A673 (cell line): ENCODE measurements around the gene DMAC2L. TPM values are rescaled to one million over a fixed set of nuclear protein-coding genes. Genes with fewer than 3 reads are reported as not detected.

Experiments
- BruUV-seq: library from RNA; stranded (reverse); fragments of 400-500 nt; replicated peaks from 2 replicates; lab custom pipeline; 2021; lab: Mats Ljungman, UMichigan
- CTCF ChIA-PET: fragments of 300-600 bp; sonication (Branson Sonifier 250); formaldehyde crosslinking; loops from one replicate; lab custom pipeline; 2022; ENCODE audit warnings: antibody characterized with exemption; lab: Charles Lee
- POLR2A ChIA-PET: fragments of 300-600 bp; sonication (Branson Sonifier 250); formaldehyde crosslinking; loops from one replicate; lab custom pipeline; 2022; ENCODE audit warnings: antibody characterized with exemption; ENCODE audit not compliant: low non-redundant PET; lab: Charles Lee
- DNase-seq: peaks from one replicate; pipeline ENCODE4 v3.0.0-alpha.2; 2015; ENCODE audit warnings: low spot score
- H3K27ac ChIP-seq: fragments of 200-600 bp; sonication (generic); 2 replicates; pipeline ENCODE4 v1.5.1; 2016; ENCODE audit warnings: mixed run types, low read depth, mild to moderate bottlenecking, mixed read lengths, antibody characterized with exemption, low read length; ENCODE audit not compliant: poor library complexity, severe bottlenecking
- H3K27me3 ChIP-seq: fragments of 200-600 bp; sonication (generic); replicated peaks from 2 replicates; pipeline ENCODE4 v1.6.1; 2017; ENCODE audit warnings: mixed run types, low read depth, mild to moderate bottlenecking, mixed read lengths, antibody characterized with exemption, low read length; ENCODE audit not compliant: insufficient read depth, poor library complexity
- H3K36me3 ChIP-seq: fragments of 200-600 bp; sonication (generic); 2 replicates; pipeline ENCODE4 v1.6.1; 2016; ENCODE audit warnings: mixed run types, mild to moderate bottlenecking, mixed read lengths, antibody characterized with exemption, low read length; ENCODE audit not compliant: insufficient read depth, poor library complexity, severe bottlenecking
- H3K4me1 ChIP-seq: fragments of 200-600 bp; sonication (generic); 2 replicates; pipeline ENCODE4 v1.6.1; 2017; ENCODE audit warnings: mixed run types, mild to moderate bottlenecking, mixed read lengths, antibody characterized with exemption, low read length; ENCODE audit not compliant: insufficient read depth, poor library complexity, severe bottlenecking
- H3K4me3 ChIP-seq: fragments of 200-600 bp; sonication (generic); 2 replicates; pipeline ENCODE4 v1.5.1; 2016; ENCODE audit warnings: low read depth, mixed run types, mild to moderate bottlenecking, mixed read lengths, low read length; ENCODE audit not compliant: poor library complexity, severe bottlenecking
- H3K9me3 ChIP-seq: fragments of 200-600 bp; sonication (generic); 2 replicates; pipeline ENCODE4 v1.6.1; 2016; ENCODE audit warnings: mixed run types, low read depth, mild to moderate bottlenecking, mixed read lengths, antibody characterized with exemption, low read length; ENCODE audit not compliant: poor library complexity, severe bottlenecking
- CTCF ChIP-seq: fragments of 300-800, 200-600 bp; sonication (generic); conservative IDR thresholded peaks from 2 replicates; pipeline ENCODE4 v1.5.1; 2017; ENCODE audit warnings: low read depth, mild to moderate bottlenecking, antibody characterized with exemption, low read length, moderate library complexity, mixed read lengths
- EZH2 ChIP-seq: fragments of 200-600 bp; sonication (generic); IDR thresholded peaks from 2 replicates; pipeline ENCODE4 v1.6.1; 2017; ENCODE audit warnings: borderline replicate concordance, low read depth, mild to moderate bottlenecking, mixed read lengths, antibody characterized with exemption, low read length; ENCODE audit not compliant: poor library complexity, severe bottlenecking
- intact Hi-C: fragments of 100-400 bp; cut with micrococcal nuclease; formaldehyde crosslinking; loops from one replicate; pipeline ENCODE4 v1.10.0; 2022; ENCODE audit not compliant: unreplicated experiment
- total RNA-seq: library from RNA; stranded (reverse); gene quantifications from 2 replicates; pipeline ENCODE4 v1.2.3, GENCODE V29; 2021

Gene DMAC2L
- total RNA-seq, 1 experiment from 2014 or later = 18.4 TPM

GRCh38 chr14:50335989-50336824 is 24.1 kb downstream of the DMAC2L start:
- H3K4me1 ChIP-seq = peaks cover 17% of the 10 kb centered on the region
- POLR2A ChIA-PET = interaction anchor here (0.6 kb wide), 1 partner anchor 17 kb away, joined by 3 read pairs; no protein-coding TSS in a partner anchor
- H3K9me3 ChIP-seq = no peaks in the 10 kb centered on the region
- BruUV-seq = no TSS peak
- TF ChIP-seq CTCF (no peak), EZH2 (no peak)
- H3K4me3 ChIP-seq = no peak overlapping the region
- peak overlapping the region; percentile 54 for H3K27ac ChIP-seq
- H3K36me3 ChIP-seq = no peaks in the 10 kb centered on the region
- no peak for DNase-seq
- intact Hi-C loops = no loop called here
- CTCF ChIA-PET = no interaction called here
- no peaks in the 10 kb centered on the region for H3K27me3 ChIP-seq

DNA sequence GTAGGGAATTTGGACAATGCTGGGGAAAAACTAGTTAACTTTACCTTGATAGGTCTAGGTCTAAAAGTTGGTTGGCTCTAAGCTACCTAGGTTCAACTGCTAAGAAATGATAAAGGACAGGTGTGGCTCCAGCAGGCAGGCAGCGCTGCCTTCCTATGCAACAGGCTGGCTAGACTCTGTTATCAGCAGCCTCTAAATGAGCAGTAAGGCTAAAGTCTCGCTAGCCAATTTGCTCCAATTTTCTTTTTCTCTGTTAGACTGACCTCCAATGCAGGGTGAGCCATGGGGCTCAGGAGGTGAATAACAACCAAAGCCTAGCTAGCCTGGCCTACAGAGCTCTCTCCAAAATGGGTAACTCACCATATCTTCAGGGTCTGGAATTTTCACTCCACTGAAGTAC is 26.5 kb downstream of the DMAC2L start:
- ChIA-PET POLR2A (no interaction called here), CTCF (no interaction called here)
- H3K36me3 ChIP-seq = no peaks in the 10 kb centered on the region
- H3K9me3 ChIP-seq = no peaks in the 10 kb centered on the region
- intact Hi-C loops = no loop called here
- DNase-seq = no peak
- no peak overlapping the region for H3K27ac ChIP-seq
- no peaks in the 10 kb centered on the region for H3K27me3 ChIP-seq
- BruUV-seq = no TSS peak
- peaks cover 32% of the 10 kb centered on the region for H3K4me1 ChIP-seq
- no peak overlapping the region for H3K4me3 ChIP-seq
- TF ChIP-seq EZH2 (no peak), CTCF (no peak)

- Histone ChIP-seq H3K27ac (no peak overlapping the region), H3K36me3 (no peaks in the 10 kb centered on the region), H3K9me3 (no peaks in the 10 kb centered on the region), H3K27me3 (no peaks in the 10 kb centered on the region), H3K4me1 (peaks cover 34% of the 10 kb centered on the region), H3K4me3 (no peak overlapping the region)
- no TSS peak for BruUV-seq
- TF ChIP-seq CTCF (no peak), EZH2 (no peak)
- intact Hi-C loops = no loop called here
- ChIA-PET CTCF (no interaction called here), POLR2A (no interaction called here)
- DNase-seq = no peak
These were observed 27.2 kb downstream of the DMAC2L start for GRCh38 chr14:50339178-50339804.
